ENCODE results near the gene SMYD3. TPM values are rescaled to one million over a fixed set of nuclear protein-coding genes. Genes with fewer than 3 reads are reported as not detected.

The SMYD3 gene
- total and polyA plus RNA-seq, 10 of the 15 experiments (the other 5 are each of a cell fraction or from before 2014, with no cell fraction given) = 18.3 to 54.0 (median 24.8) TPM

DNA sequence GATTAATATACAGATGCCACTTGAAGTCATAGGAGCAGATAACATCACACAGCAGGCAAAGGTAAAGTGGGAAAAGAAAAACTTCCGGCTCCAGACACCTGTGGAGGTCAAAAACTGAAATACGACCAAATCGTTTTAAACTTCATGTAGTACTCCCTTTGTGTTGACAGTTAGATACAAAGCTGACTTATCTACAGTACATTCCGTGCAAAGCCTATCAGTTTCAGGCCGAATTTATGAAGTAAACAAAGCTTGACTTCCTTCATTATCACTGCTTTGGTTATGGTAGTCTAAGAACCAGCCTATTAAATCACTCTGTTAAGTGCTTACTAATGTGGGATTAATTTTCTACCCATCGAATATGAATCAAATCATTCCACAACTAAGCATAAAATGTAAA lies 156.3 kb downstream of the SMYD3 start:
- Histone ChIP-seq H3K9me3 (replicated peaks; ENCODE audit: control insufficient read depth, insufficient read depth, low read length) (no peaks in the 10 kb centered on the region), H4K20me1 (ENCODE audit: control insufficient read depth, insufficient read depth) (no peaks in the 10 kb centered on the region), H3K79me2 (ENCODE audit: control insufficient read depth, insufficient read depth, low read length) (no peaks in the 10 kb centered on the region), H3K9ac (ENCODE audit: control insufficient read depth, insufficient read depth, low read length) (no peak overlapping the region), H3K4me3 (no peak overlapping the region), H3K4me1 (ENCODE audit: control insufficient read depth, insufficient read depth, low read length) (no peaks in the 10 kb centered on the region), H3K27me3 (replicated peaks in 1 of 2; ENCODE audit: control insufficient read depth in 2 of 2, insufficient read depth in 2 of 2, low read length in 1 of 2) (no peaks in the 10 kb centered on the region), H3K4me2 (ENCODE audit: control insufficient read depth, insufficient read depth) (no peak overlapping the region), H3K27ac (ENCODE audit: control insufficient read depth, insufficient read depth) (no peak overlapping the region), H3K36me3 (ENCODE audit: control insufficient read depth in 2 of 2, insufficient read depth in 2 of 2, low read length in 1 of 2) (no peaks in the 10 kb centered on the region), H2AFZ (ENCODE audit: control insufficient read depth, low read depth, low read length) (no peak overlapping the region)
- intact Hi-C loops (cut with micrococcal nuclease; ENCODE audit: unreplicated experiment) = no loop called here
- ChIA-PET CTCF (no interaction called here), SMC1A (ENCODE audit: uncharacterized antibody, unreplicated experiment) (no interaction called here), POLR2A (no interaction called here), RAD21 (ENCODE audit: unreplicated experiment) (no interaction called here)
- no peak for FAIRE-seq
- BruUV-seq (replicated peaks) = no TSS peak
- in situ Hi-C loops (cut with MboI) = no loop called here
- WGBS (ENCODE audit: insufficient coverage, insufficient replicate concordance, low lambda C conversion rate, missing lambda C conversion rate) = 95% methylated on average over 6 of the region's 6 CpGs
- no peak for DNase-seq (ENCODE audit: low read depth, low spot score)
- no peak for ATAC-seq
- TF ChIP-seq MEF2B (IDR thresholded peaks at IDR 0.05; ENCODE audit: partially characterized antibody, poor library complexity, severe bottlenecking) (no peak), FOS (IDR thresholded peaks at IDR 0.05; ENCODE audit: borderline replicate concordance, extremely low read depth, insufficient read length) (no peak), RBBP5 (conservative IDR thresholded peaks at IDR 0.05) (no peak), POU2F2 (IDR thresholded peaks at IDR 0.05; ENCODE audit: borderline replicate concordance, low read depth, low read length) (no peak), RAD51 (IDR thresholded peaks at IDR 0.05) (no peak), HSF1 (IDR thresholded peaks at IDR 0.05; ENCODE audit: low read depth, low read length) (no peak), SMAD5 (IDR thresholded peaks at IDR 0.05; ENCODE audit: low read depth) (no peak), BCL3 (IDR thresholded peaks at IDR 0.05; ENCODE audit: borderline replicate concordance, insufficient read depth, low read depth, low read length, poor library complexity, severe bottlenecking) (no peak), MXI1 (IDR thresholded peaks at IDR 0.05; ENCODE audit: low read depth, low read length) (no peak), RCOR1 (conservative IDR thresholded peaks at IDR 0.05; ENCODE audit: low read depth, low read length) (no peak), SPI1 (IDR thresholded peaks at IDR 0.05; ENCODE audit: borderline replicate concordance, insufficient read depth, low read depth, low read length) (no peak), SUZ12 (IDR thresholded peaks at IDR 0.05; ENCODE audit: unreplicated experiment) (no peak), MTA3 (IDR thresholded peaks at IDR 0.05; ENCODE audit: borderline replicate concordance, low read length) (no peak), CREM (IDR thresholded peaks at IDR 0.05; ENCODE audit: low read depth) (no peak), ZBED1 (IDR thresholded peaks at IDR 0.05; ENCODE audit: borderline replicate concordance) (no peak), TBL1XR1 (IDR thresholded peaks at IDR 0.05; ENCODE audit: low read depth, low read length) (no peak), YBX1 (IDR thresholded peaks at IDR 0.05) (no peak), TCF12 (IDR thresholded peaks at IDR 0.05; ENCODE audit: low read depth, low read length) (no peak)
- TF ChIP-seq, protein P1, sequence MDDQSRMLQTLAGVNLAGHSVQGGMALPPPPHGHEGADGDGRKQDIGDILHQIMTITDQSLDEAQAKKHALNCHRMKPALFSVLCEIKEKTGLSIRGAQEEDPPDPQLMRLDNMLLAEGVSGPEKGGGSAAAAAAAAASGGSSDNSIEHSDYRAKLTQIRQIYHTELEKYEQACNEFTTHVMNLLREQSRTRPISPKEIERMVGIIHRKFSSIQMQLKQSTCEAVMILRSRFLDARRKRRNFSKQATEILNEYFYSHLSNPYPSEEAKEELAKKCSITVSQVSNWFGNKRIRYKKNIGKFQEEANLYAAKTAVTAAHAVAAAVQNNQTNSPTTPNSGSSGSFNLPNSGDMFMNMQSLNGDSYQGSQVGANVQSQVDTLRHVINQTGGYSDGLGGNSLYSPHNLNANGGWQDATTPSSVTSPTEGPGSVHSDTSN (IDR thresholded peaks at IDR 0.05; ENCODE audit: insufficient replicate concordance, low read depth, low read length) = no peak
